K562 (cell line): Measurements from ENCODE around the gene SLMAP. TPM values are rescaled to one million over a fixed set of nuclear protein-coding genes. Genes with fewer than 3 reads are reported as not detected.

Experiments used
- ATAC-seq: fragments of 200-7000 bp; cut with Tn5 transposase; 3 replicates; pipeline ENCODE4 v1.9.1; 2020; ENCODE audit warnings: moderate library complexity
- BruUV-seq: library from RNA; stranded (reverse); fragments of 400-500 nt; replicated peaks from 2 replicates; lab custom pipeline; 2021; lab: Mats Ljungman, UMichigan
- CTCF ChIA-PET: fragments of 300-600 bp; formaldehyde crosslinking; extraction: SDS; loops from one replicate; lab custom pipeline; 2021; ENCODE audit warnings: low intra/inter-chr PET ratio; lab: Yijun Ruan, JAX
- POLR2A ChIA-PET: fragments of 300-600, 350-650 bp; sonication (Branson Sonifier 250); formaldehyde crosslinking; extraction: SDS; loops from one replicate; lab custom pipeline; 2021; ENCODE audit warnings: antibody characterized with exemption, inconsistent platforms; lab: Yijun Ruan, JAX
- DNase-seq, 4 experiments: peaks; one replicate each; pipeline versions ENCODE4 v3.0.0 to v3.0.0-alpha.2; 2011 to 2018; ENCODE audit warnings: low spot score in 3 of 4, mixed read lengths in 3 of 4; ENCODE audit errors: extremely low read depth in 1 of 4
- FAIRE-seq: peaks from 2 replicates; lab custom pipeline; 2011; peaks lifted over from hg19 to GRCh38; lab: Jason Lieb, UNC
- H2AFZ ChIP-seq: 2 replicates; pipeline ENCODE4 v1.6.0; 2011; ENCODE audit warnings: low read depth, low read length, control low read depth, inconsistent platforms
- H3K27ac ChIP-seq: fragments of 200-600 bp; 3 replicates; pipeline ENCODE4 v1.8.0; 2011; ENCODE audit warnings: low read depth, mild to moderate bottlenecking, control low read depth, inconsistent platforms, low read length, moderate library complexity, mixed read lengths; ENCODE audit errors: extremely low read depth
- H3K27me3 ChIP-seq, 2 experiments: fragments of 300-600 bp in 1 of 2; 2 replicates in 1 of 2; 3 replicates in 1 of 2; pipeline versions ENCODE4 v1.6.0 to v1.8.0; 2011; ENCODE audit warnings: inconsistent platforms in 2 of 2, low read length in 2 of 2, mild to moderate bottlenecking in 1 of 2, mixed read lengths in 1 of 2, moderate library complexity in 1 of 2; ENCODE audit not compliant: control insufficient read depth in 2 of 2, insufficient read depth in 2 of 2
- H3K36me3 ChIP-seq: fragments of 300-600 bp; 3 replicates; pipeline ENCODE4 v1.8.0; 2011; ENCODE audit warnings: mild to moderate bottlenecking, low read length, inconsistent platforms; ENCODE audit not compliant: control insufficient read depth, insufficient read depth
- H3K4me1 ChIP-seq, 2 experiments: fragments of 200-600 bp in 1 of 2; replicated peaks in 1 of 2; 2 replicates in 1 of 2; 3 replicates in 1 of 2; pipeline versions ENCODE4 v1.5.1 to v1.8.0; 2011; ENCODE audit warnings: inconsistent platforms in 2 of 2, low read length in 2 of 2, mild to moderate bottlenecking in 1 of 2, mixed read lengths in 1 of 2, moderate library complexity in 1 of 2; ENCODE audit not compliant: control insufficient read depth in 2 of 2, insufficient read depth in 2 of 2
- H3K4me2 ChIP-seq: 2 replicates; pipeline ENCODE4 v1.6.1; 2011; ENCODE audit warnings: low read length, control low read depth, inconsistent platforms, mixed read lengths; ENCODE audit not compliant: insufficient read depth
- H3K4me3 ChIP-seq: fragments of 200-600 bp; sonication (generic), shearing (Covaris generic); 2 replicates; pipeline ENCODE4 v1.5.1; 2016; ENCODE audit warnings: control low read depth, inconsistent platforms
- H3K79me2 ChIP-seq: fragments of 200-600 bp; 3 replicates; pipeline ENCODE4 v1.8.0; 2011; ENCODE audit warnings: low read length, inconsistent platforms; ENCODE audit not compliant: control insufficient read depth, insufficient read depth
- H3K9ac ChIP-seq, 2 experiments: 2 replicates each; pipeline versions ENCODE4 v1.6.0 to v1.6.1; 2011; ENCODE audit warnings: low read depth in 2 of 2, low read length in 2 of 2, control low read depth in 1 of 2, inconsistent platforms in 1 of 2, mild to moderate bottlenecking in 1 of 2, mixed read lengths in 1 of 2; ENCODE audit not compliant: insufficient read depth in 1 of 2
- H3K9me1 ChIP-seq: one replicate; pipeline ENCODE4 v1.6.0; 2011; ENCODE audit warnings: inconsistent platforms, mild to moderate bottlenecking, low read length, moderate library complexity; ENCODE audit not compliant: control insufficient read depth, insufficient read depth
- H3K9me3 ChIP-seq: replicated peaks from 2 replicates; pipeline ENCODE4 v1.5.1; 2011; ENCODE audit warnings: low read depth, low read length, inconsistent platforms; ENCODE audit not compliant: control insufficient read depth, insufficient read depth
- H4K20me1 ChIP-seq: replicated peaks from 2 replicates; pipeline ENCODE4 v1.6.1; 2011; ENCODE audit warnings: low read length, inconsistent platforms, mixed read lengths; ENCODE audit not compliant: control insufficient read depth, insufficient read depth
- CBX2 ChIP-seq: fragments of 200-600 bp; sonication (generic); IDR thresholded peaks from one replicate; pipeline ENCODE4 v1.6.1; 2012; ENCODE audit warnings: mild to moderate bottlenecking, low read length, inconsistent platforms; ENCODE audit not compliant: insufficient read depth, poor library complexity, severe bottlenecking
- FOS ChIP-seq: IDR thresholded peaks from 3 replicates; pipeline ENCODE4 v1.6.1; 2011; ENCODE audit not compliant: insufficient read length; ENCODE audit errors: extremely low read depth
- GABPB2 ChIP-seq: fragments of 250-450 bp; sonication (Bioruptor Pico); conservative IDR thresholded peaks from 2 replicates; pipeline ENCODE4 v1.5.1; 2021; ENCODE audit warnings: mild to moderate bottlenecking
- KDM5B ChIP-seq: fragments of 200-600 bp; sonication (generic); IDR thresholded peaks from 2 replicates; pipeline ENCODE4 v1.6.1; 2012; ENCODE audit warnings: low read depth, mild to moderate bottlenecking, moderate library complexity, low read length, control low read depth, inconsistent platforms; ENCODE audit not compliant: insufficient replicate concordance
- NFIC ChIP-seq: fragments of 450-650 bp; IDR thresholded peaks from 2 replicates; pipeline ENCODE4 v1.6.1; 2017; ENCODE audit warnings: mild to moderate bottlenecking, inconsistent platforms
- POLR3G ChIP-seq: IDR thresholded peaks from 2 replicates; pipeline ENCODE4 v1.6.1; 2011; ENCODE audit not compliant: insufficient read length, insufficient replicate concordance; ENCODE audit errors: extremely low read depth
- PPARD ChIP-seq: fragments of 250-450 bp; sonication (Bioruptor Pico); IDR thresholded peaks from 2 replicates; pipeline ENCODE4 v1.8.0; 2022; ENCODE audit warnings: inconsistent platforms, mild to moderate bottlenecking, moderate library complexity
- TCF3 ChIP-seq: sonication (generic); formaldehyde crosslinking; IDR thresholded peaks from 2 replicates; pipeline ENCODE4 v1.4.0; 2020; ENCODE audit warnings: mild to moderate bottlenecking, missing genetic modification reagents
- ZFP36 ChIP-seq: fragments of 150-350 bp; IDR thresholded peaks from 2 replicates; pipeline ENCODE4 v1.6.1; 2018; ENCODE audit warnings: low read length, low read depth; ENCODE audit not compliant: partially characterized antibody
- ZNF121 ChIP-seq: sonication (generic); formaldehyde crosslinking; conservative IDR thresholded peaks from 2 replicates; pipeline ENCODE4 v1.8.0; 2022; ENCODE audit warnings: missing genetic modification reagents
- ZNF57 ChIP-seq: fragments of 450-650 bp; formaldehyde crosslinking; IDR thresholded peaks from 2 replicates; pipeline ENCODE4 v1.4.0; 2020; ENCODE audit warnings: mild to moderate bottlenecking, moderate library complexity
- WGBS: fragments of 100-300 bp; shearing (Covaris generic); methylation state at CpG from one replicate; pipeline ENCODE4 v1.1.6; 2016; ENCODE audit warnings: low coverage, mixed read lengths; ENCODE audit not compliant: insufficient coverage; ENCODE audit errors: missing lambda C conversion rate; 5-methylcytosine and 5-hydroxymethylcytosine counted together
- in situ Hi-C: fragments of 300-500 bp; cut with MboI; formaldehyde crosslinking; loops from 4 replicates; pipeline ENCODE4 v1.15.0; 2018; ENCODE audit warnings: inconsistent platforms, mixed read lengths
- intact Hi-C: fragments of 100-400 bp; cut with micrococcal nuclease; formaldehyde crosslinking; loops from 2 replicates; pipeline ENCODE4 v1.14.2; 2022
- polyA plus RNA-seq, 8 experiments: library from polyadenylated mRNA; depleted of rRNA in 4 of 8; stranded (reverse) in 5 of 8; unstranded in 3 of 8; fragments of >200 nt; fragmentation: Nextera tagmentation in 2 of 8; fragmentation: Illumina TruSeq in 1 of 8; extraction: Ambion mirVana in 2 of 8; extraction: Trizol in 1 of 8; gene quantifications; 2 replicates each; pipeline versions ENCODE4 v1.2.1 to v1.2.3, GENCODE V29; 2011 to 2014; ENCODE audit warnings: inconsistent platforms in 1 of 8, missing spikeins in 1 of 8
- total RNA-seq, 7 experiments: library from RNA; depleted of rRNA in 6 of 7; stranded (reverse); fragments of >200 nt in 6 of 7; fragmentation: Illumina TruSeq in 2 of 7; extraction: Trizol in 2 of 7; gene quantifications; 2 replicates each; pipeline versions ENCODE4 v1.2.1 to v1.2.3, GENCODE V29; 2011 to 2021; ENCODE audit warnings: low replicate concordance in 1 of 7

SLMAP gene
- total and polyA plus RNA-seq, 9 of the 15 experiments (the other 6 are each of a cell fraction or from before 2014, with no cell fraction given), result 12.1 to 50.7 (median 28.3) TPM

- BruUV-seq, result no TSS peak
- Histone ChIP-seq H4K20me1 (no peaks in the 10 kb centered on the region), H2AFZ (no peak overlapping the region), H3K4me2 (no peak overlapping the region), H3K27me3 (no peaks in the 10 kb centered on the region), H3K4me1 (no peaks in the 10 kb centered on the region), H3K27ac (no peak overlapping the region), H3K9me1 (no peaks in the 10 kb centered on the region), H3K9me3 (no peaks in the 10 kb centered on the region), H3K4me3 (no peak overlapping the region), H3K36me3 (peaks cover 9% of the 10 kb centered on the region; the same call in 2 of the 3 replicates), H3K79me2 (no peaks in the 10 kb centered on the region), H3K9ac (no peak overlapping the region)
- DNase-seq (no peak), FAIRE-seq (no peak), ATAC-seq (no peak)
- ChIA-PET CTCF (no interaction called here), POLR2A (no interaction called here)
- WGBS, result 91% methylated on average over 6 of the region's 6 CpGs
- in situ Hi-C loops (no loop called here), intact Hi-C loops (no loop called here)
- TF ChIP-seq GABPB2 (CRISPR knock-in tag) (no peak), ZNF121 (CRISPR knock-in tag) (no peak), ZFP36 (no peak), KDM5B (no peak), NFIC (no peak), FOS (no peak), TCF3 (CRISPR knock-in tag) (no peak), PPARD (CRISPR knock-in tag) (no peak), CBX2 (no peak), POLR3G (no peak), ZNF57 (CRISPR knock-in tag) (no peak)
Measured at GRCh38 chr3:57889807-57890206, 133.7 kb downstream of the SLMAP start.
